K562 (cell line): Measurements from ENCODE around the gene PRPSAP1. TPM values are rescaled to one million over a fixed set of nuclear protein-coding genes. Genes with fewer than 3 reads are reported as not detected.

Source experiments
- CBX5 ChIP-seq: IDR thresholded peaks from 2 replicates; pipeline ENCODE4 v1.6.1; 2014; ENCODE audit warnings: low read depth, borderline replicate concordance
- CREM ChIP-seq: IDR thresholded peaks from 2 replicates; pipeline ENCODE4 v1.6.1; 2014; ENCODE audit warnings: antibody characterized with exemption, low read depth
- CTBP1 ChIP-seq: fragments of 450-650 bp; IDR thresholded peaks from 2 replicates; pipeline ENCODE4 v1.6.1; 2016; ENCODE audit warnings: borderline replicate concordance
- FOXJ3 ChIP-seq: sonication (generic); formaldehyde crosslinking; IDR thresholded peaks from 2 replicates; pipeline ENCODE4 v1.4.0; 2020; ENCODE audit warnings: mild to moderate bottlenecking, missing genetic modification reagents
- HCFC1 ChIP-seq: IDR thresholded peaks from 2 replicates; pipeline ENCODE4 v1.6.1; 2012; ENCODE audit warnings: low read depth, low read length, improper control_type of control experiment
- JUND ChIP-seq, 2 experiments: IDR thresholded peaks; 2 replicates in 1 of 2; 3 replicates in 1 of 2; pipeline ENCODE4 v1.6.1; 2011; ENCODE audit warnings: borderline replicate concordance in 2 of 2, low read depth in 2 of 2, low read length in 2 of 2, improper control_type of control experiment in 1 of 2, missing biosample characterization in 1 of 2, missing genetic modification characterization in 1 of 2, missing genetic modification reagents in 1 of 2
- NFIX ChIP-seq: fragments of 250-450 bp; sonication (Bioruptor Pico); IDR thresholded peaks from 2 replicates; pipeline ENCODE4 v1.4.0; 2020; ENCODE audit warnings: low read depth, mild to moderate bottlenecking, moderate library complexity
- NR4A1 ChIP-seq, 2 experiments: fragments of 250-450 bp in 1 of 2; fragments of 450-650 bp in 1 of 2; sonication (Bioruptor Pico) in 1 of 2; IDR thresholded peaks; 2 replicates each; pipeline versions ENCODE4 v1.4.0 to v1.6.1; 2016 to 2020; ENCODE audit warnings: mild to moderate bottlenecking in 2 of 2, missing compliant biosample characterization in 1 of 2, missing genetic modification characterization in 1 of 2, moderate library complexity in 1 of 2
- POLR2AphosphoS5 ChIP-seq: IDR thresholded peaks from 2 replicates; pipeline ENCODE4 v1.6.1; 2011; ENCODE audit warnings: mild to moderate bottlenecking, low read depth, low read length, moderate library complexity; ENCODE audit not compliant: control insufficient read depth, insufficient read depth
- SMARCA5 ChIP-seq: fragments of 450-650 bp; IDR thresholded peaks from 2 replicates; pipeline ENCODE4 v1.6.1; 2016
- TCF3 ChIP-seq: sonication (generic); formaldehyde crosslinking; IDR thresholded peaks from 2 replicates; pipeline ENCODE4 v1.4.0; 2020; ENCODE audit warnings: mild to moderate bottlenecking, missing genetic modification reagents
- YY1 ChIP-seq, 3 experiments: IDR thresholded peaks; 2 replicates each; pipeline ENCODE4 v1.6.1; 2011; ENCODE audit warnings: low read length in 2 of 3, mild to moderate bottlenecking in 2 of 3, moderate library complexity in 2 of 3, borderline replicate concordance in 1 of 3, control low read depth in 1 of 3, low read depth in 1 of 3; ENCODE audit not compliant: insufficient read depth in 3 of 3, insufficient replicate concordance in 2 of 3, control insufficient read depth in 1 of 3, insufficient read length in 1 of 3; ENCODE audit errors: extremely low read depth in 1 of 3
- ZNF282 ChIP-seq: sonication (generic); formaldehyde crosslinking; IDR thresholded peaks from 2 replicates; pipeline ENCODE4 v1.8.1; 2023; ENCODE audit warnings: missing genetic modification reagents
- ZNF444 ChIP-seq: fragments of 250-450 bp; sonication (Bioruptor Pico); IDR thresholded peaks from 2 replicates; pipeline ENCODE4 v1.4.0; 2020; ENCODE audit warnings: mild to moderate bottlenecking, moderate library complexity
- ZNF717 ChIP-seq: fragments of 250-450 bp; sonication (Bioruptor Pico); IDR thresholded peaks from 2 replicates; pipeline ENCODE4 v1.5.0; 2021
- polyA plus RNA-seq, 8 experiments: library from polyadenylated mRNA; depleted of rRNA in 4 of 8; stranded (reverse) in 5 of 8; unstranded in 3 of 8; fragments of >200 nt; fragmentation: Nextera tagmentation in 2 of 8; fragmentation: Illumina TruSeq in 1 of 8; extraction: Ambion mirVana in 2 of 8; extraction: Trizol in 1 of 8; gene quantifications; 2 replicates each; pipeline versions ENCODE4 v1.2.1 to v1.2.3, GENCODE V29; 2011 to 2014; ENCODE audit warnings: inconsistent platforms in 1 of 8, missing spikeins in 1 of 8
- total RNA-seq, 7 experiments: library from RNA; depleted of rRNA in 6 of 7; stranded (reverse); fragments of >200 nt in 6 of 7; fragmentation: Illumina TruSeq in 2 of 7; extraction: Trizol in 2 of 7; gene quantifications; 2 replicates each; pipeline versions ENCODE4 v1.2.1 to v1.2.3, GENCODE V29; 2011 to 2021; ENCODE audit warnings: low replicate concordance in 1 of 7
- TF ChIP-seq, protein P1 (sequence below): sonication (generic); formaldehyde crosslinking; IDR thresholded peaks from 2 replicates; pipeline ENCODE4 v1.4.0; 2020; ENCODE audit warnings: mild to moderate bottlenecking, missing genetic modification reagents
- TF ChIP-seq, protein P2 (sequence below): sonication (generic); formaldehyde crosslinking; IDR thresholded peaks from 2 replicates; pipeline ENCODE4 v1.8.1; 2023; ENCODE audit warnings: mild to moderate bottlenecking, missing genetic modification reagents
- TF ChIP-seq, protein P3 (sequence below), 3 experiments: IDR thresholded peaks in 2 of 3; conservative IDR thresholded peaks in 1 of 3; 2 replicates each; pipeline ENCODE4 v1.5.1; 2011 to 2012; ENCODE audit warnings: low read length in 3 of 3, mild to moderate bottlenecking in 3 of 3, control low read depth in 2 of 3, improper control_type of control experiment in 1 of 3, inconsistent platforms in 1 of 3, low read depth in 1 of 3, mixed read lengths in 1 of 3, moderate library complexity in 1 of 3; ENCODE audit not compliant: insufficient read depth in 2 of 3

The PRPSAP1 gene
- total and polyA plus RNA-seq, 9 of the 15 experiments (the other 6 are each of a cell fraction or from before 2014, with no cell fraction given) = 21.9 to 77.1 (median 40.8) TPM

DNA sequence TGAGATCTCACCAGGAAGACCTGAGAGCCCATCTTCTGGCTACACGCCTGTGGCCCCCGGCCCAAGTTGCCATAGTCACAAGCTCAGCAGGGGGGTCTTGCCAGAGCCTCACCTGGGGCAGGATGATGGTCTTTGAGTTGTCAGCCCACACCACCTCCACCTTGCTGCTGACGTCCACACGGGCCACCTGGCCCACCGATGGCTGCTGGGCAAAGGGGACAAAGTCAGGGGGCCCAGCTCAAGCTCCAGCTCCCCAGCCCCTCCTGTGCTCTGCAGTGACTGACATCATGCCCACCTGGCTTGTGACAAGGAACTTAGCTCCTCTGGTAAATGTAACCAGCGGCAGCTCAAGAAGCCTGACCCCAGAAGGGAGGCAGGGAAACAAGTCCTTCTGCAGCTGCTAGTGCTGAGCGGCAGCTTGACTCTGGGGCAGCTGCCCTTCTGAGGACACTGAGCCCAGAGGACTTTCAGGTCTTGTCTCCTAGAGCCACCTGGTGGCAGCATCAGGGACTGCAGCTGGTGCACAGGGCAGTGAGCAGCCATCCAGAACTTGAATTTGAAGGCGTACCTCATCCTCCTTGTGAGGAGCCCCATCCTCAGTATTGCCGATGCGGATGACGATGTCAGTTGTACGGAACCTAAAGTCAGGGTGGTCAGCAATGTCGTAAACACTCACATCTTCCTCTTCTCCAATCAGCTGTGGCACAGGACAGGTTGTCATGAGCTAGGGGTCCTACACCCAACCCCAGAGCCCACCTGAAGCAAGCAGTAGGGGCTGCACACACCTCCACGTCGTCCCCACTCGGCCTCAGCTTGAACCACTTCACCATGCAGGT, 44.2 kb upstream of the PRPSAP1 start (continued):
- TF ChIP-seq, protein P1, sequence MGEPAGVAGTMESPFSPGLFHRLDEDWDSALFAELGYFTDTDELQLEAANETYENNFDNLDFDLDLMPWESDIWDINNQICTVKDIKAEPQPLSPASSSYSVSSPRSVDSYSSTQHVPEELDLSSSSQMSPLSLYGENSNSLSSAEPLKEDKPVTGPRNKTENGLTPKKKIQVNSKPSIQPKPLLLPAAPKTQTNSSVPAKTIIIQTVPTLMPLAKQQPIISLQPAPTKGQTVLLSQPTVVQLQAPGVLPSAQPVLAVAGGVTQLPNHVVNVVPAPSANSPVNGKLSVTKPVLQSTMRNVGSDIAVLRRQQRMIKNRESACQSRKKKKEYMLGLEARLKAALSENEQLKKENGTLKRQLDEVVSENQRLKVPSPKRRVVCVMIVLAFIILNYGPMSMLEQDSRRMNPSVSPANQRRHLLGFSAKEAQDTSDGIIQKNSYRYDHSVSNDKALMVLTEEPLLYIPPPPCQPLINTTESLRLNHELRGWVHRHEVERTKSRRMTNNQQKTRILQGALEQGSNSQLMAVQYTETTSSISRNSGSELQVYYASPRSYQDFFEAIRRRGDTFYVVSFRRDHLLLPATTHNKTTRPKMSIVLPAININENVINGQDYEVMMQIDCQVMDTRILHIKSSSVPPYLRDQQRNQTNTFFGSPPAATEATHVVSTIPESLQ (CRISPR knock-in tag) = no peak
- peak; percentile 79; the same call in 1 of the 2 replicates for TF ChIP-seq CTBP1
- 0 out of 2 replicates have a peak, but pooled peaks have one; percentile 7 for TF ChIP-seq SMARCA5
- no peak for TF ChIP-seq ZNF444
- TF ChIP-seq POLR2AphosphoS5 = 0 out of 2 replicates have a peak, but pooled peaks have one; percentile 10
- TF ChIP-seq, protein P2, sequence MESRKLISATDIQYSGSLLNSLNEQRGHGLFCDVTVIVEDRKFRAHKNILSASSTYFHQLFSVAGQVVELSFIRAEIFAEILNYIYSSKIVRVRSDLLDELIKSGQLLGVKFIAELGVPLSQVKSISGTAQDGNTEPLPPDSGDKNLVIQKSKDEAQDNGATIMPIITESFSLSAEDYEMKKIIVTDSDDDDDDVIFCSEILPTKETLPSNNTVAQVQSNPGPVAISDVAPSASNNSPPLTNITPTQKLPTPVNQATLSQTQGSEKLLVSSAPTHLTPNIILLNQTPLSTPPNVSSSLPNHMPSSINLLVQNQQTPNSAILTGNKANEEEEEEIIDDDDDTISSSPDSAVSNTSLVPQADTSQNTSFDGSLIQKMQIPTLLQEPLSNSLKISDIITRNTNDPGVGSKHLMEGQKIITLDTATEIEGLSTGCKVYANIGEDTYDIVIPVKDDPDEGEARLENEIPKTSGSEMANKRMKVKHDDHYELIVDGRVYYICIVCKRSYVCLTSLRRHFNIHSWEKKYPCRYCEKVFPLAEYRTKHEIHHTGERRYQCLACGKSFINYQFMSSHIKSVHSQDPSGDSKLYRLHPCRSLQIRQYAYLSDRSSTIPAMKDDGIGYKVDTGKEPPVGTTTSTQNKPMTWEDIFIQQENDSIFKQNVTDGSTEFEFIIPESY (CRISPR knock-in tag) = peak; percentile 14; the same call in 1 of the 2 replicates
- 0 out of 2 replicates have a peak, but pooled peaks have one; percentile 11 for TF ChIP-seq TCF3
- TF ChIP-seq ZNF282 = 0 out of 2 replicates have a peak, but pooled peaks have one; percentile 48
- TF ChIP-seq ZNF717 (CRISPR knock-in tag) = no peak
- TF ChIP-seq CBX5 = no peak
- no peak for TF ChIP-seq NFIX (CRISPR knock-in tag)
- peak; percentile 17; the same call in 1 of the 2 replicates for TF ChIP-seq CREM
- no peak for TF ChIP-seq NR4A1 (CRISPR knock-in tag; IDR thresholded peaks at IDR 0.05)
- TF ChIP-seq NR4A1 (tag; IDR thresholded peaks at IDR 0.05) = no peak
- no peak for TF ChIP-seq FOXJ3 (CRISPR knock-in tag)
- TF ChIP-seq JUND (IDR thresholded peaks at IDR 0.05; ENCODE audit: borderline replicate concordance, low read depth, low read length) = 0 out of 2 replicates have a peak, but pooled peaks have one; percentile 29
- no peak; the same call in 2 of the 3 replicates for TF ChIP-seq JUND (tag; IDR thresholded peaks at IDR 0.05; ENCODE audit: borderline replicate concordance, low read depth, low read length)
- TF ChIP-seq, protein P3, sequence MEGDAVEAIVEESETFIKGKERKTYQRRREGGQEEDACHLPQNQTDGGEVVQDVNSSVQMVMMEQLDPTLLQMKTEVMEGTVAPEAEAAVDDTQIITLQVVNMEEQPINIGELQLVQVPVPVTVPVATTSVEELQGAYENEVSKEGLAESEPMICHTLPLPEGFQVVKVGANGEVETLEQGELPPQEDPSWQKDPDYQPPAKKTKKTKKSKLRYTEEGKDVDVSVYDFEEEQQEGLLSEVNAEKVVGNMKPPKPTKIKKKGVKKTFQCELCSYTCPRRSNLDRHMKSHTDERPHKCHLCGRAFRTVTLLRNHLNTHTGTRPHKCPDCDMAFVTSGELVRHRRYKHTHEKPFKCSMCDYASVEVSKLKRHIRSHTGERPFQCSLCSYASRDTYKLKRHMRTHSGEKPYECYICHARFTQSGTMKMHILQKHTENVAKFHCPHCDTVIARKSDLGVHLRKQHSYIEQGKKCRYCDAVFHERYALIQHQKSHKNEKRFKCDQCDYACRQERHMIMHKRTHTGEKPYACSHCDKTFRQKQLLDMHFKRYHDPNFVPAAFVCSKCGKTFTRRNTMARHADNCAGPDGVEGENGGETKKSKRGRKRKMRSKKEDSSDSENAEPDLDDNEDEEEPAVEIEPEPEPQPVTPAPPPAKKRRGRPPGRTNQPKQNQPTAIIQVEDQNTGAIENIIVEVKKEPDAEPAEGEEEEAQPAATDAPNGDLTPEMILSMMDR (IDR thresholded peaks at IDR 0.05 in 2 of 3, conservative IDR thresholded peaks at IDR 0.05 in 1 of 3; ENCODE audit: insufficient read depth in 2 of 3, low read depth in 1 of 3, low read length in 3 of 3) = peak; percentile 94 to 99 (median 95)
- TF ChIP-seq YY1 (IDR thresholded peaks at IDR 0.05; ENCODE audit: borderline replicate concordance in 1 of 3, control insufficient read depth in 1 of 3, extremely low read depth in 1 of 3, insufficient read depth in 3 of 3, insufficient read length in 1 of 3, insufficient replicate concordance in 2 of 3, low read depth in 1 of 3, low read length in 2 of 3) = peak in 1 of 3 experiments; percentile 23
- TF ChIP-seq HCFC1 = 0 out of 2 replicates have a peak, but pooled peaks have one; percentile 7
